GM12878 (cell line): ENCODE measurements around the gene MGAT3. TPM values are rescaled to one million over a fixed set of nuclear protein-coding genes. Genes with fewer than 3 reads are reported as not detected.

Experiments used
- ATAC-seq: fragments of 200-7000 bp; cut with Tn5 transposase; 3 replicates; pipeline ENCODE4 v1.9.1; 2020; ENCODE audit warnings: mild to moderate bottlenecking, moderate library complexity
- BruUV-seq: library from RNA; stranded (reverse); fragments of 400-500 nt; replicated peaks from 2 replicates; lab custom pipeline; 2021; lab: Mats Ljungman, UMichigan
- CTCF ChIA-PET: fragments of 300-600 bp; sonication (Branson Sonifier 250); formaldehyde crosslinking; extraction: SDS; loops from one replicate; lab custom pipeline; 2021; ENCODE audit warnings: inconsistent platforms; lab: Yijun Ruan, JAX
- POLR2A ChIA-PET: fragments of 350-600 bp; formaldehyde crosslinking; extraction: SDS; loops from one replicate; lab custom pipeline; 2021; ENCODE audit warnings: inconsistent platforms; lab: Charles Lee
- RAD21 ChIA-PET: fragments of 300-600 bp; sonication (Branson Sonifier 250); formaldehyde crosslinking; loops from one replicate; lab custom pipeline; 2023; ENCODE audit warnings: antibody characterized with exemption; ENCODE audit not compliant: unreplicated experiment; lab: Charles Lee
- SMC1A ChIA-PET: fragments of 300-600 bp; sonication (Branson Sonifier 250); formaldehyde crosslinking; loops from one replicate; lab custom pipeline; 2023; ENCODE audit not compliant: unreplicated experiment, uncharacterized antibody; lab: Charles Lee
- DNase-seq: peaks from one replicate; pipeline ENCODE4 v3.0.0-alpha.2; 2011; ENCODE audit warnings: low read depth, low spot score
- FAIRE-seq: peaks from 3 replicates; lab custom pipeline; 2011; peaks lifted over from hg19 to GRCh38; lab: Jason Lieb, UNC
- H2AFZ ChIP-seq: 2 replicates; pipeline ENCODE4 v1.6.0; 2011; ENCODE audit warnings: low read depth, low read length, control low read depth; ENCODE audit not compliant: control insufficient read depth
- H3K27ac ChIP-seq: 2 replicates; pipeline ENCODE4 v1.5.1; 2011; ENCODE audit warnings: control low read depth; ENCODE audit not compliant: control insufficient read depth, insufficient read depth
- H3K27me3 ChIP-seq, 2 experiments: replicated peaks in 1 of 2; 2 replicates each; pipeline versions ENCODE4 v1.6.0 to v1.6.1; 2011; ENCODE audit warnings: low read length in 1 of 2; ENCODE audit not compliant: control insufficient read depth in 2 of 2, insufficient read depth in 2 of 2
- H3K36me3 ChIP-seq, 2 experiments: 2 replicates each; pipeline ENCODE4 v1.5.1; 2011; ENCODE audit warnings: low read length in 1 of 2; ENCODE audit not compliant: control insufficient read depth in 2 of 2, insufficient read depth in 2 of 2
- H3K4me1 ChIP-seq: 2 replicates; pipeline ENCODE4 v1.6.1; 2011; ENCODE audit warnings: mild to moderate bottlenecking, low read length, moderate library complexity, mixed read lengths; ENCODE audit not compliant: control insufficient read depth, insufficient read depth
- H3K4me2 ChIP-seq: 2 replicates; pipeline ENCODE4 v1.6.0; 2011; ENCODE audit warnings: control low read depth; ENCODE audit not compliant: control insufficient read depth, insufficient read depth
- H3K4me3 ChIP-seq: fragments of 200-600 bp; sonication (generic); 2 replicates; pipeline ENCODE4 v1.5.1; 2016
- H3K79me2 ChIP-seq: 2 replicates; pipeline ENCODE4 v1.6.0; 2011; ENCODE audit warnings: low read length; ENCODE audit not compliant: control insufficient read depth, insufficient read depth
- H3K9ac ChIP-seq: 2 replicates; pipeline ENCODE4 v1.8.0; 2011; ENCODE audit warnings: low read length, control low read depth, mixed read lengths; ENCODE audit not compliant: control insufficient read depth, insufficient read depth
- H3K9me3 ChIP-seq: replicated peaks from 3 replicates; pipeline ENCODE4 v1.5.1; 2011; ENCODE audit warnings: mild to moderate bottlenecking, low read length; ENCODE audit not compliant: control insufficient read depth, insufficient read depth
- H4K20me1 ChIP-seq: 2 replicates; pipeline ENCODE4 v1.6.0; 2011; ENCODE audit not compliant: control insufficient read depth, insufficient read depth
- CHD2 ChIP-seq: IDR thresholded peaks from 2 replicates; pipeline ENCODE4 v1.6.1; 2011; ENCODE audit warnings: low read depth, low read length, improper control_type of control experiment, borderline replicate concordance
- EED ChIP-seq: sonication (generic); IDR thresholded peaks from 2 replicates; pipeline ENCODE4 v1.6.1; 2016; ENCODE audit warnings: antibody characterized with exemption, low read depth
- GABPA ChIP-seq: IDR thresholded peaks from 2 replicates; pipeline ENCODE4 v1.6.1; 2014; ENCODE audit warnings: antibody characterized with exemption, low read depth, mild to moderate bottlenecking, inconsistent platforms
- IRF5 ChIP-seq: fragments of 450-650 bp; IDR thresholded peaks from 2 replicates; pipeline ENCODE4 v1.6.1; 2017; ENCODE audit warnings: borderline replicate concordance
- RUNX3 ChIP-seq: IDR thresholded peaks from 2 replicates; pipeline ENCODE4 v1.6.1; 2012; ENCODE audit warnings: low read length, inconsistent platforms
- SUZ12 ChIP-seq: fragments of 200-600 bp; sonication (generic); IDR thresholded peaks from one replicate; pipeline ENCODE4 v1.6.1; 2018; ENCODE audit warnings: antibody characterized with exemption, mild to moderate bottlenecking; ENCODE audit not compliant: unreplicated experiment
- TCF12 ChIP-seq: IDR thresholded peaks from 2 replicates; pipeline ENCODE4 v1.6.1; 2011; ENCODE audit warnings: low read depth, mild to moderate bottlenecking, low read length
- ZBED1 ChIP-seq: IDR thresholded peaks from 2 replicates; pipeline ENCODE4 v1.6.1; 2016; ENCODE audit warnings: borderline replicate concordance
- WGBS: methylation state at CpG from one replicate; pipeline ENCODE4 v1.1.6; 2016; ENCODE audit warnings: low lambda C conversion rate; ENCODE audit not compliant: insufficient replicate concordance, insufficient coverage; ENCODE audit errors: missing lambda C conversion rate; 5-methylcytosine and 5-hydroxymethylcytosine counted together
- in situ Hi-C: fragments of 300-500 bp; cut with MboI; formaldehyde crosslinking; loops from 9 replicates; pipeline ENCODE4 v1.14.3; 2018; ENCODE audit warnings: mixed read lengths
- intact Hi-C: fragments of 100-400 bp; cut with micrococcal nuclease; formaldehyde crosslinking; loops from one replicate; pipeline ENCODE4 v1.14.2; 2022; ENCODE audit not compliant: unreplicated experiment
- polyA plus RNA-seq, 11 experiments: library from polyadenylated mRNA; depleted of rRNA in 4 of 11; unstranded in 6 of 11; stranded (reverse) in 5 of 11; fragments of >200 nt; fragmentation: Nextera tagmentation in 4 of 11; fragmentation: Illumina TruSeq in 1 of 11; extraction: Ambion mirVana in 4 of 11; extraction: Trizol in 1 of 11; gene quantifications; 1 replicate in 1 of 11; 2 replicates in 10 of 11; pipeline versions ENCODE4 v1.2.1 to v1.2.3, GENCODE V29; 2011 to 2016; ENCODE audit warnings: inconsistent platforms in 2 of 11, missing spikeins in 2 of 11, low read depth in 1 of 11
- total RNA-seq, 4 experiments: library from RNA; depleted of rRNA in 3 of 4; stranded (reverse); fragments of >200 nt in 3 of 4; fragmentation: Illumina TruSeq in 1 of 4; extraction: Trizol in 1 of 4; gene quantifications; 2 replicates each; pipeline versions ENCODE4 v1.2.1 to v1.2.3, GENCODE V29; 2013 to 2021
- TF ChIP-seq, protein P1 (sequence below): fragments of 450-650 bp; IDR thresholded peaks from 2 replicates; pipeline ENCODE4 v1.6.1; 2017; ENCODE audit warnings: antibody characterized with exemption, mild to moderate bottlenecking, moderate library complexity

MGAT3 gene
- total and polyA plus RNA-seq, 10 of the 15 experiments (the other 5 are each of a cell fraction or from before 2014, with no cell fraction given) = 0.32 to 40.2 (median 11.9) TPM

DNA sequence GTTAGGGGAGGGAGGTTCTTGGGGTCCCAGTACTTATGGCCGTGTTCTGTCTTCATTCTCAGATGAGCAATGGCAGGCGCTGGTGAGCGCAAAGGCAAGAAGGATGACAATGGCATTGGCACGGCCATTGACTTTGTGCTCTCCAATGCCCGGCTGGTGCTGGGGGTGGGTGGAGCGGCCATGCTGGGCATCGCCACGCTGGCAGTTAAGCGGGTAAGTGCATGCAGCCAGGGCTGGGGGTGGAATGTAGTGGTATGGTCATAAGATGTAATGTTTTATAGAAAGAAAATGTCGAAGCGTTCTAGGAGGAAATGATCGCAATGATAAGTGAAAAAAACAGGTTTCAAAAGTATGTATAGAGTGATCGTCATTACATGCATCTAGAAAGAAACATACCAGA lies 54.4 kb downstream of the MGAT3 start:
- Histone ChIP-seq H3K9ac (no peak overlapping the region), H3K79me2 (peaks cover 29% of the 10 kb centered on the region), H3K4me2 (no peak overlapping the region), H3K9me3 (no peaks in the 10 kb centered on the region), H3K4me1 (peaks cover 18% of the 10 kb centered on the region), H2AFZ (no peak overlapping the region), H4K20me1 (peaks cover 4% of the 10 kb centered on the region), H3K27ac (no peak overlapping the region), H3K36me3 (peaks cover 34 to 53% of the 10 kb centered on the region in 2 experiments; a peak in 3 of 4 replicates), H3K27me3 (no peaks in the 10 kb centered on the region), H3K4me3 (no peak overlapping the region)
- BruUV-seq = no TSS peak
- TF ChIP-seq TCF12 (no peak), EED (no peak), GABPA (no peak), IRF5 (no peak), ZBED1 (no peak), SUZ12 (no peak), CHD2 (no peak), RUNX3 (no peak)
- TF ChIP-seq, protein P1, sequence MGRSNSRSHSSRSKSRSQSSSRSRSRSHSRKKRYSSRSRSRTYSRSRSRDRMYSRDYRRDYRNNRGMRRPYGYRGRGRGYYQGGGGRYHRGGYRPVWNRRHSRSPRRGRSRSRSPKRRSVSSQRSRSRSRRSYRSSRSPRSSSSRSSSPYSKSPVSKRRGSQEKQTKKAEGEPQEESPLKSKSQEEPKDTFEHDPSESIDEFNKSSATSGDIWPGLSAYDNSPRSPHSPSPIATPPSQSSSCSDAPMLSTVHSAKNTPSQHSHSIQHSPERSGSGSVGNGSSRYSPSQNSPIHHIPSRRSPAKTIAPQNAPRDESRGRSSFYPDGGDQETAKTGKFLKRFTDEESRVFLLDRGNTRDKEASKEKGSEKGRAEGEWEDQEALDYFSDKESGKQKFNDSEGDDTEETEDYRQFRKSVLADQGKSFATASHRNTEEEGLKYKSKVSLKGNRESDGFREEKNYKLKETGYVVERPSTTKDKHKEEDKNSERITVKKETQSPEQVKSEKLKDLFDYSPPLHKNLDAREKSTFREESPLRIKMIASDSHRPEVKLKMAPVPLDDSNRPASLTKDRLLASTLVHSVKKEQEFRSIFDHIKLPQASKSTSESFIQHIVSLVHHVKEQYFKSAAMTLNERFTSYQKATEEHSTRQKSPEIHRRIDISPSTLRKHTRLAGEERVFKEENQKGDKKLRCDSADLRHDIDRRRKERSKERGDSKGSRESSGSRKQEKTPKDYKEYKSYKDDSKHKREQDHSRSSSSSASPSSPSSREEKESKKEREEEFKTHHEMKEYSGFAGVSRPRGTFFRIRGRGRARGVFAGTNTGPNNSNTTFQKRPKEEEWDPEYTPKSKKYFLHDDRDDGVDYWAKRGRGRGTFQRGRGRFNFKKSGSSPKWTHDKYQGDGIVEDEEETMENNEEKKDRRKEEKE = no peak
- no peak for DNase-seq
- in situ Hi-C loops = loop anchor here (25.0 kb wide), 1 partner anchor 349 kb away; the partner anchor contains the start of gene CBX7
- POLR2A ChIA-PET = no interaction called here
- RAD21 ChIA-PET = interaction anchor here (1.4 kb wide), 1 partner anchor 49 kb away, joined by 3 read pairs; no protein-coding TSS in a partner anchor
- CTCF ChIA-PET = interaction anchor here (1.7 to 2.0 kb wide), 2 partner anchors 15 to 17 kb away, joined by 11 to 14 read pairs; no protein-coding TSS in a partner anchor
- no peak for ATAC-seq
- intact Hi-C loops = no loop called here
- WGBS = 92% methylated on average over 13 of the region's 13 CpGs
- FAIRE-seq = no peak
- SMC1A ChIA-PET = no interaction called here
